Mononuclear cell (primary cell): ENCODE data around the gene ZKSCAN2. TPM values are rescaled to one million over a fixed set of nuclear protein-coding genes. Genes with fewer than 3 reads are reported as not detected.

Source experiments
- H3K27me3 ChIP-seq: 2 replicates; pipeline ENCODE4 v1.6.0; 2011; ENCODE audit warnings: low read length, control low read depth; ENCODE audit not compliant: insufficient read depth
- H3K4me1 ChIP-seq: 2 replicates; pipeline ENCODE4 v1.5.1; 2011; ENCODE audit warnings: mild to moderate bottlenecking, low read length, control low read depth; ENCODE audit not compliant: insufficient read depth
- H3K4me3 ChIP-seq: 2 replicates; pipeline ENCODE4 v1.5.1; 2011; ENCODE audit warnings: mild to moderate bottlenecking, low read length, moderate library complexity
- H3K9me3 ChIP-seq: 2 replicates; pipeline ENCODE4 v1.5.1; 2011; ENCODE audit warnings: low read depth, mild to moderate bottlenecking, control low read depth, low read length
- total RNA-seq: library from RNA; depleted of rRNA; stranded (reverse); fragments of >200 nt; gene quantifications from one replicate; pipeline ENCODE4 v1.2.3, GENCODE V29; 2012

Gene ZKSCAN2
- total RNA-seq, 1 donor = 6.0 TPM

DNA sequence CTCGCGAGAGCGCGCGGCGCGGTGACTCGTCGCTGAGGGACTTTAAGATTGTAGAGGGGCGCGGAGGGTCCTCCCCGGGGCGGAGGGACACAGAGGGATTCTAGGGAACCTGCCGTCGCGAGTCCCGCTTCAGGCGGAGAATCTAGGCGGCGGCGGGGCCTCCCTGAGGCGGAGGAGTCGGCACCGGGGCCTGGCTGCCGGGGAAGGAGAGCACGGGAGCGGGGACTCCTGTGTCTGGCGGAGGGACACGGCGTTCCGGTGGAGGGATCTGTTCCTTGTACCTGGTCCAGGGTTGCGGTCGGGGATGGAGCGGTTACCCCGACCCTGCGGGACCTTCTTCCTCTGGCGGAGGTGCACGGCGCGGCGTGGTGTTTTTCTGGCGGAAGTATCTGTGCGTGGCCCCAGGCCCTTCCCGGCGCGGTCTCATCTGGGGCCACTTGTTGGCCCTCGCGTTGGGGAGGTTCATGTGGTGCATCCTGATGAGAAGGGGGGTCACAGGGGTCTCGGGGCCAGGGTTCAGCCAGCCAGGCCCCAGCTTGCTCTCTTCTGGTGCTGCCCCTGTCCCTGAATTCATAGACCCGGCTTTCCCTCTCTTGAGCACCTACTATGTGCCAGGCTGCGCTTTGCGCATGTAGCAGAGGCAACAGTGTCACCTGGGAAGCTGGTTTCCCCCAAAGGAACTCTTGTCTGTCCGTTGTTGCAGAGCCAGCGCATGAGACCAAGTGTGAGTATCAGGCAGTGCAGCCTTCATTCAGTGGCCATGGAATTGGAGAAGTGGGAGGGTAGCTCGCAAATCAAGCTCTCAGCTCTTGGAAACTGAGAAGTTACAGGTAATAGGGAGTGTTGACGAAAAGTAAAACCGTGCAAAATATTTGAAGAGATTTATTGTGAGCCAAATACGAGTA lies 563 bp upstream of the ZKSCAN2 start:
- no peaks in the 10 kb centered on the region for H3K27me3 ChIP-seq
- H3K4me1 ChIP-seq = peaks cover 32% of the 10 kb centered on the region
- H3K4me3 ChIP-seq = peak overlapping the region; percentile 76
- H3K9me3 ChIP-seq = no peaks in the 10 kb centered on the region

DNA sequence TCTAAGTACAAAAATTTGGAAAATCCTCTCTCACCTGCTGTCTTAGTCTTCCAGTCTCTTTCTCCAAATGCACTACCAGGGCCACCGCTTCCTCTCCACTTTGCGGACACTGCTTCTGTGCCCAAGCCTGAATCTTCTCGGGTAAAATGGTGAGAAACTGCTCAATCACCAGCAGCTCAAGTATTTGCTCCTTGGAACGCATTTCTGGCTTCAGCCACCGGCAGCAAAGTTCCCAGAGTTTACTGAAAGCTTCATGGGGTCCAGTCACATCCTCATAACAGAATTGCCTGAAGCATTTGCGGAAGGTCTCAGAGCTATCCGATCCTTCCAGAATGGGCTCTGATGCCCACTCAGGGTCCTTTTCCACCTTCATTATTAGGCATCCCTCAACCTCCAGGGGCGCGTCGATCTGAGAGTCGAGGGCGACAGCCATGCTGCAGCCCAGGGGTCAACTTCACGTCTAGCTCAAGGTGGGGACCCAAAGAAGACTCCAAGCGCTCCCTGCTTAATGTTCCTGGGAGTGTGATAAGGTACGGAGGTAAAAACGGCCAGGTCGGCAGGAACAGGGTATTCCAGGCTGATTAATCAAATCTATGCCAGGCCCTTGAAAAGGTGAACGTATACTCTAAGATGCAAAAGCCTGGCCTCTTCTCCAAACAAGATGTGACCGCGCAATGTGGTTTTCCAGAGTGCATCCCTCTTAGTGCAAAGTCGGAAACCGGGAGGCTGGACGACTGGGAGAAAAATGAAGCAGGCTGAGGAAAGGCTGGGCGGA lies 763 bp downstream of the ZKSCAN2 start:
- peak overlapping the region; percentile 76 for H3K4me3 ChIP-seq
- H3K4me1 ChIP-seq = peaks cover 32% of the 10 kb centered on the region
- no peaks in the 10 kb centered on the region for H3K27me3 ChIP-seq
- H3K9me3 ChIP-seq = no peaks in the 10 kb centered on the region

DNA sequence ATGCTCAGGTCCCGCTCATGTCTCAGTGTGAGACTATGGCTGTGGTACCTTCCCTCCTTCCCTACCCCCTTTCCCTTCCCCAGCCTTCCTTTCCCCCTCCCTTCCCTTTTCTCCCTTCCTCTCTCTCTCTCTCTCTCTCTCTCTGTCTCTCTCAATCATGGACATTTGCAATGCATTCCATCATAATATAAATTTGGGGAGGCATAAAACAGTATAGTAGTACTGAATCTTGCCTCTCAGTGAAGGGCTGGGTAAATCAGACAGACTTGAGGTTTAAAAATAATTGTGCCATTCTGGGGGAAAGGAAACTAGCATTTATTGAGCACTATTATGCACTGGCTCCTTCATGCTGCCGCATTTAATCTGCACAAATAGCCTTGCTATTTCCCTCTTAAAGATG lies 4.3 kb downstream of the ZKSCAN2 start:
- Histone ChIP-seq H3K4me3 (no peak overlapping the region), H3K27me3 (no peaks in the 10 kb centered on the region), H3K9me3 (no peaks in the 10 kb centered on the region), H3K4me1 (peaks cover 11% of the 10 kb centered on the region)

DNA sequence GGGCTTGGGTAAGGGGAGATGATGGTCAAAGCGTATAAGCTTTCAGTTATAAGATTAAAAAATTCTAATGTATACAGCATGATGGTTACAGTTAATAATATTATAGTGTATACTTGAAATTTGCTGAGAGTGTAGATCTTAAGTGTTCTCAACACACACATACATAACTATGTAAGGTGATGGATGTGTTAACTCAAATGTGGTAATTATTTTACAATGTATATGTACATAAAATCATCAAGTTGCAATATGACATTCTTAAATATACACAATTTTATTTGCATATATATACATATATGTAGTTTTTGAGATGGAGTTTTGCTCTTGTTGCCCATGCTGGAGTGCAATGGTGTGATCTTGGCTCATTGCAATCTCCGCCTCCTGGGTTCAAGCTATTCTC lies 7.2 kb downstream of the ZKSCAN2 start:
- Histone ChIP-seq H3K4me3 (no peak overlapping the region), H3K27me3 (no peaks in the 10 kb centered on the region), H3K4me1 (no peaks in the 10 kb centered on the region), H3K9me3 (no peaks in the 10 kb centered on the region)

DNA sequence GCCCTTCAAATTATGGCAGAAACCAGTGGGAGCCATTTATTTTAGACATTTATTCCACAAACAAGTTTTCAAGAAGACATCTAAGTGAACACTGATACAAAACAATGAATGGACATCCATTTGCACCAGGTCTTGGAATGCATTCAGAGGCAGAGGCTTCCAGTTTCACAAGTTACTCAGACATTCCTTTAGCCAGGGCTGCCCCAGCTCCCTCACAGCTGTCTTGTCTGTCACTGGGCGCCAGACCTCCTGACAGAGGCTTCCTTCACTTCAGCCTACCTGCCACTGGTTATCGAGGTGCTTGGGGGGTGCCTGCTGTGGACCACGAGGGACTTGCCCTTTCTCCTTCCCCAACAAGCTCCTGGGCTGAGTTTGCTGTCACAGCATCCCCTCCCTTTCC lies 21.7 kb downstream of the ZKSCAN2 start:
- Histone ChIP-seq H3K9me3 (no peaks in the 10 kb centered on the region), H3K27me3 (no peaks in the 10 kb centered on the region), H3K4me3 (no peak overlapping the region), H3K4me1 (no peaks in the 10 kb centered on the region)

DNA sequence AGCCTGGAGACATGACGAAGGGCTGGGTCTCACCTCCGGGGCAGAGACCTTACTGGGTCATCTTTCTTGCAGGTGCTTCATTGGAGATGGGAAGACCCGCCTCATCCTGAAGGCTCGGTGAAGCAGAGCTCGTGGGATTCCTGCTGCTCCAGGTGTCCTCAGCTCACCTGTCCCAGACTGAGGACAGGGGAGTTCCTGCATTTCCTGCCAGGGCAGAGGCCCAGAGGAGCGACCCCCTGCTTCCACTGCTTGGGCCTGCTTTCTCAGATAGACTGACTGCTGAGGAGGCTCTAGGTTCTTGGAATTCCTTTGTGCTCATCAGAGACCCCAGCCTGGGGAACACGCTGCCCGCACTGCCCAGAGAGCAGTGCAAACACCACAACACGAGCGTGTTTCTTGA lies 29.3 kb downstream of the ZKSCAN2 start:
- Histone ChIP-seq H3K4me1 (no peaks in the 10 kb centered on the region), H3K9me3 (no peaks in the 10 kb centered on the region), H3K27me3 (no peaks in the 10 kb centered on the region), H3K4me3 (no peak overlapping the region)

DNA sequence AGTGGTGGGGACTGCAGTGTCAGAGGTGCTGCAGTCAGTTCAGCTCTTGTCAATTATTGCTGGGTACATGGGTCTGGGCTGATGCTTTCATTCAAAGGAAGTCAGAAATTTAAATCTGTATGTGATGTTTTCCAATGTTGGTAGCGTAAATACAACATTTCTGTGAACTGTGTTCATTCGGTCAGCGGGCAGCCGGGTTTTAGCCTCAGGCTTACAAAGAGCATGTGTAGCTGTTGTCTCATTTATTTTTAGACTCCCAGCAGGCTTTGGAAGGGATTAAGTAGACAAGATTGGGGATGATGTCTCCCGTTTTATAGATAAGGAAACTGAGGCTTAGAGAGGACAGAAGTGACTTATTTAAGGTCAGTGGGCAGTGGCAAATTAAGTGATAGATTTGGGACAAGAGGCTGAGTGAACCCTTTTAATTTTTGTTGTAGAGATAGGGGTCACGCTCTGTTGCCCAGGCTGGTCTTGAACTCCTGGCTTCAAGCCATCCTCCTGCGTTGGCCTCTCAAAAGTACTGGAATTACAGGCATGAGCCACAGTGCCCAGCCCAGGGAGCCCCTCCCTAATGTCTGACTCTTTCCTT lies 32.8 kb downstream of the ZKSCAN2 start:
- H3K27me3 ChIP-seq = no peaks in the 10 kb centered on the region

DNA sequence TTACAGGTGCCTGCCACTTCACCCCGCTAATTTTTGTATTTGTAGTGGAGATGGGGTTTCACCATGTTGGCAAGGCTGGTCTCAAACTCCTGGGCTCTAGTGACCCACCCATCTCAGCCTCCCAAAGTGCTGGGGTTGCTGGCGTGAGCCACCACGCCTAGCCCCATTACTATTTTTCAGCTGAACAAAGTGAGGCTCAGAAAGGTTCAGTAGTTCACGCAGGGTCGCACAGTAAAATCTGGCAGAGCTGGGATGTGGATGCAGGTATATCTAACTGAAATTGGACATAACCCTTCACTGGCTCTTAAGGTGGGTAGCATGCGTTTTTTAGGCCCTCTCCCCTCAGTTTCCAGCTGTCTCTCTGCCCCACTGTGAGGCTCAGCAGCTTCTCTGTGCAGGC lies 33.7 kb downstream of the ZKSCAN2 start:
- Histone ChIP-seq H3K9me3 (no peaks in the 10 kb centered on the region), H3K4me3 (no peak overlapping the region), H3K27me3 (no peaks in the 10 kb centered on the region), H3K4me1 (no peaks in the 10 kb centered on the region)

More for the DNA sequence above, 32.8 kb downstream of the ZKSCAN2 start:
- H3K4me3 ChIP-seq = no peak overlapping the region
- H3K9me3 ChIP-seq = no peaks in the 10 kb centered on the region
- H3K4me1 ChIP-seq = no peaks in the 10 kb centered on the region

DNA sequence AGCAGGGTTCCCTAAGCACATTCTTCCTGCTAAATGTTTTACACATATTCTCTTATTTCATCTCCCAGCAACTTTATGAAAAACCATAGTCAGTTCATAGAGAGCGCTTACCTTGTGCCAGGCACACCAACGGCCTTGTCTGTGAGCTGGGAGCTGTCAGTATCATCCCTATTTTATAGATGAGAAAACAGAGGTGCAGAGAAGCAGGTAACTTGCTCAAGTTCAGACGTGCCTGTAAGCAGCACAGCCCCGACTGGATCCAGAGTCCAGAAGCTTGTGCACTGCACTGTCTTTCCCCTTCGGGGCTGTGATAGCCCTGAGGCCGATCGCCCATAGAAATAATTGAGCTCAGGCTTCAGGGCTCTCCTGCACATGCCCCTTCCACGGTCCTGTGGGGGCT lies 34.7 kb downstream of the ZKSCAN2 start:
- H3K4me3 ChIP-seq = no peak overlapping the region
- no peaks in the 10 kb centered on the region for H3K27me3 ChIP-seq
- H3K4me1 ChIP-seq = no peaks in the 10 kb centered on the region
- no peaks in the 10 kb centered on the region for H3K9me3 ChIP-seq

DNA sequence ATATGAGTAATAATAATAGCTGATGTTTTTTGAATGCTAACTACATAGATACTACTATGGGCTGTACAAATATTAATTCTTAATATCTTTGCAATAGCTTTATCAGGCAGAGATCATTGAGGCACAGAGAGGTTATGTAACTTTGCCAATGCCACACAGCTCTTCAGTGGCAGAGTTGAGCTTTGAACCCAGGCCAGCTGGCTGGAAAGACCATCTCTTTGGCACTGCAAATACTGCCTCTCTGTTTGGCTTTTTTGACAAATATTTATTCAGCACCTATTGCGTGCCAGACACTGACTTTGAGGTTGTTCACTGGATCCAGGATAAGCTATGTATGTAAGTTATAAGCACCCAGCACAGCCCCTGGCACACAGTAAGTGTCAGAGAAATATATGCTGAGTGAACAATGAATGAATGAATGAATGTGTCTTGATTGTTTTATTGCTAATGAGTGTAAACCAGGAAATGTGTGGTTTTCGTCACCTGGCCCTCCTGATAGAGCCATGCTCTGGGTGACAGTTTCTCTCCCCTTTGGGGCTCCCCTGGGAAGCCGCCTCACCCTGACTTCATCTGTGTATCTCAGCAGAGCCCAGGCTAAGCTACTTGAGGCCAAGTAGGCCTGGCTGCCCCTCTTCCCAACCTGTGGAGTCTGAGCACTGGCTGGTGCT lies 38.4 kb downstream of the ZKSCAN2 start:
- H3K9me3 ChIP-seq = no peaks in the 10 kb centered on the region
- no peaks in the 10 kb centered on the region for H3K27me3 ChIP-seq
- no peak overlapping the region for H3K4me3 ChIP-seq
- H3K4me1 ChIP-seq = no peaks in the 10 kb centered on the region

DNA sequence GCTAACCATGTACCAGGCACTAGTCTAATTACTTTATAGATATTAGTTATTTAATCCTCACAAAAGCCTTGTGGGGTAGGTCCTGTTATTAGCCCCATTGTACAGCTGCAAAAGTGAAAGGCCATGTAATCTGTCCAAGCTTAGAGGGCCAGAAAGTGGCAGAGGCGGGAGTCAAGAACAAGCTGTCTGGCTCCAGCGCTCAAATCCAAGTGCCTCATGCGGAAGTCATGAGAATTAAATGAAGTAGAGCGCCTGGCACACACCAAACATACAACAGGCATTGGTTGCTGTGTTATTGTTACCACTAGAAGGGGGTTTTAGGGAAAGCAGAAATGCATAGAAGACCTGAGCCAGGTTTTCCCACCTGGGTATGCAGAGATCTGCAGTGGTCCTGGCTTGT lies 39.7 kb downstream of the ZKSCAN2 start:
- Histone ChIP-seq H3K4me1 (no peaks in the 10 kb centered on the region), H3K4me3 (no peak overlapping the region), H3K9me3 (no peaks in the 10 kb centered on the region), H3K27me3 (no peaks in the 10 kb centered on the region)

DNA sequence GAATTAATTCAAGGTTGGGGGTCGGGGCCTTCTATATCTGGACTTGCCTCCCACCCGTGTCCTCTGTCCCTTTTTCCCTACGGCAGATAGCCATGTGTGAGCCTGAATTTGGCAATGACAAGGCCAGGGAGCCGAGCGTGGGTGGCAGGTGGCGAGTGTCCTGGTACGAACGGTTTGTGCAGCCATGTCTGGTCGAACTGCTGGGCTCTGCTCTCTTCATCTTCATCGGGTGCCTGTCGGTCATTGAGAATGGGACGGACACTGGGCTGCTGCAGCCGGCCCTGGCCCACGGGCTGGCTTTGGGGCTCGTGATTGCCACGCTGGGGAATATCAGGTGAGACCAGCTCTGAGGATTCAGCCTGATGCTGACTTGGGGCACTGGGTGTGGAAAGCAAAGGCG lies 40.5 kb downstream of the ZKSCAN2 start:
- H3K4me3 ChIP-seq = no peak overlapping the region

DNA sequence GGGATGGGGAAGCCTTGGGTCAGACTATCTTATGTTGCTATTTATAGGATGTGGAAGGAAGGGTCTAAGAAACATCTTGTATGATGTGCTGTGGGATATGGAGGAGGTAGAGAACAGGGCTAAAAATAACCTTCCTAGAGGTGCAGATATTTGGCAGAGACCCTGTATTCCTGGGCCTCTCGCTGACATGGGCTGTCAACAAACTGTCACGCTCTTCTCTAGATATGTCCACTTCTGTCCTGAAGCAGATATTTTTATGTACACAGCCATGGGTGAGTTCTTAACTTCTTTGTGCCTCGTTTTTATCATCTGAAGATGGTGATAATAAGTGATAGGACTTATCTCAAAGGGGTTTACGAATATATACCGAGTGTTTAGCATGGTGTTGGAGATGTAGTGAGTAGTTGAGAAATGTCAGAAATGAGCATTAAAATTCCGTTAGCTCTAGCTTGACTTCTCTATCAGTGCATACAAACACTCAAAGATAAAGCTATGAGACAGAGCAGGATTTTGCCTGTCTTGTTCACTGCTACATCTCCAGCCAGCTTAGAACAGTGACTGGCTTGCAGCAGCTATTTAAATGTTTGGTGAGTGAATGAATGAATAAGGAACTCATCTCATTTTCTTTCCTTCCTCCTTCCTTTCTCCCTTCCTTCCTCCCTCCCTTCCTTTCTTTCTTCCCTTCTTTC lies 43.8 kb downstream of the ZKSCAN2 start:
- Histone ChIP-seq H3K9me3 (no peaks in the 10 kb centered on the region), H3K4me3 (no peak overlapping the region), H3K4me1 (no peaks in the 10 kb centered on the region), H3K27me3 (no peaks in the 10 kb centered on the region)

More for the DNA sequence above, 40.5 kb downstream of the ZKSCAN2 start:
- no peaks in the 10 kb centered on the region for H3K27me3 ChIP-seq
- H3K4me1 ChIP-seq = no peaks in the 10 kb centered on the region
- no peaks in the 10 kb centered on the region for H3K9me3 ChIP-seq

DNA sequence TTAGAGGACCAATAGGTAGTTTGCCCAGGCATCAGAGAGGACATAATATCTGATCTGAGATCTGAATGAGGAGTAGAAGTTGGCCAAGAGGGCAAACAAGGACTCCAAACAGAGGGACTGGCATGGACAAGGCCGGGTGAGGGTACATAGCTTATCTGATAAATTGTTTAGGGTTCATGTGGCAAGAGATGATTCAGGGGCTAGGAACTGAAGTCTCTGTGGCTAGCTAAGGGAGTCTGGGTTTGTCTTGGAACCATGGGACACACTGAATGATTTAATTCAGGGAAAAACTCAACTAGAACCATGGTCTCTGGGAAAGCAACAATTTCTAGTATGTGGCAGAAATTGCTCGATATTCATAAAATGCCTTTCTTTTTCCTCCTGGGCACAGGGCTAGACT lies 45.0 kb downstream of the ZKSCAN2 start:
- H3K9me3 ChIP-seq = no peaks in the 10 kb centered on the region
- no peak overlapping the region for H3K4me3 ChIP-seq
- no peaks in the 10 kb centered on the region for H3K4me1 ChIP-seq
- no peaks in the 10 kb centered on the region for H3K27me3 ChIP-seq
